K562 (cell line): ENCODE measurements around the gene SGMS1. TPM values are rescaled to one million over a fixed set of nuclear protein-coding genes. Genes with fewer than 3 reads are reported as not detected.
A peak's percentile ranks its signal among the peaks of the same experiment; 100 is the strongest.

Experiments
- ARID3A ChIP-seq: IDR thresholded peaks from 2 replicates; pipeline ENCODE4 v1.6.1; 2012; ENCODE audit warnings: low read depth, low read length, improper control_type of control experiment, borderline replicate concordance
- CAMTA2 ChIP-seq: fragments of 250-450 bp; sonication (Bioruptor Pico); conservative IDR thresholded peaks from 2 replicates; pipeline ENCODE4 v1.5.1; 2022
- DMBX1 ChIP-seq: fragments of 250-450 bp; sonication (Bioruptor Pico); IDR thresholded peaks from 2 replicates; pipeline ENCODE4 v1.8.0; 2022; ENCODE audit warnings: inconsistent platforms, mild to moderate bottlenecking, moderate library complexity, borderline replicate concordance
- HMG20A ChIP-seq: fragments of 450-650 bp; formaldehyde crosslinking; conservative IDR thresholded peaks from 2 replicates; pipeline ENCODE4 v1.4.0; 2020; ENCODE audit warnings: mild to moderate bottlenecking, mixed read lengths
- HNRNPK ChIP-seq: fragments of 200-400 bp; formaldehyde crosslinking; IDR thresholded peaks from one replicate; pipeline ENCODE4 v1.6.1; 2018; ENCODE audit warnings: mild to moderate bottlenecking, low read depth, low read length; ENCODE audit not compliant: poor library complexity, severe bottlenecking
- IFI16 ChIP-seq: fragments of 250-450 bp; sonication (Bioruptor Pico); IDR thresholded peaks from 2 replicates; pipeline ENCODE4 v2.1.2; 2022; ENCODE audit warnings: mild to moderate bottlenecking, inconsistent platforms
- MAZ ChIP-seq, 2 experiments: fragments of 450-650 bp in 1 of 2; sonication (generic) in 1 of 2; formaldehyde crosslinking; IDR thresholded peaks in 1 of 2; conservative IDR thresholded peaks in 1 of 2; 2 replicates each; pipeline versions ENCODE4 v1.4.0 to v1.5.0; 2020; ENCODE audit warnings: mild to moderate bottlenecking in 1 of 2, missing genetic modification reagents in 1 of 2
- MCM7 ChIP-seq, 2 experiments: fragments of 450-650 bp; IDR thresholded peaks; 2 replicates each; pipeline ENCODE4 v1.6.1; 2016 to 2018
- RBM15 ChIP-seq: fragments of 200-400 bp; formaldehyde crosslinking; IDR thresholded peaks from 2 replicates; pipeline ENCODE4 v1.6.1; 2018; ENCODE audit warnings: mild to moderate bottlenecking, low read length, moderate library complexity; ENCODE audit not compliant: insufficient read depth
- SMAD3 ChIP-seq: fragments of 450-650 bp; formaldehyde crosslinking; conservative IDR thresholded peaks from 2 replicates; pipeline ENCODE4 v1.4.0; 2020; ENCODE audit warnings: mild to moderate bottlenecking
- STAT5A ChIP-seq: IDR thresholded peaks from 2 replicates; pipeline ENCODE4 v1.6.1; 2012; ENCODE audit warnings: low read length, inconsistent platforms, borderline replicate concordance
- XRCC5 ChIP-seq: fragments of 200-400 bp; formaldehyde crosslinking; IDR thresholded peaks from 2 replicates; pipeline ENCODE4 v1.6.1; 2017; ENCODE audit warnings: low read depth, mild to moderate bottlenecking, low read length
- ZFP36 ChIP-seq: fragments of 150-350 bp; IDR thresholded peaks from 2 replicates; pipeline ENCODE4 v1.6.1; 2018; ENCODE audit warnings: low read length, low read depth; ENCODE audit not compliant: partially characterized antibody
- ZNF133 ChIP-seq: fragments of 250-450 bp; sonication (Bioruptor Pico); IDR thresholded peaks from 2 replicates; pipeline ENCODE4 v1.4.0; 2020; ENCODE audit warnings: mild to moderate bottlenecking
- ZNF699 ChIP-seq: fragments of 250-450 bp; sonication (Bioruptor Pico); IDR thresholded peaks from 2 replicates; pipeline ENCODE4 v1.8.0; 2021; ENCODE audit warnings: mild to moderate bottlenecking, moderate library complexity; ENCODE audit not compliant: insufficient replicate concordance
- polyA plus RNA-seq, 8 experiments: library from polyadenylated mRNA; depleted of rRNA in 4 of 8; stranded (reverse) in 5 of 8; unstranded in 3 of 8; fragments of >200 nt; fragmentation: Nextera tagmentation in 2 of 8; fragmentation: Illumina TruSeq in 1 of 8; extraction: Ambion mirVana in 2 of 8; extraction: Trizol in 1 of 8; gene quantifications; 2 replicates each; pipeline versions ENCODE4 v1.2.1 to v1.2.3, GENCODE V29; 2011 to 2014; ENCODE audit warnings: inconsistent platforms in 1 of 8, missing spikeins in 1 of 8
- total RNA-seq, 7 experiments: library from RNA; depleted of rRNA in 6 of 7; stranded (reverse); fragments of >200 nt in 6 of 7; fragmentation: Illumina TruSeq in 2 of 7; extraction: Trizol in 2 of 7; gene quantifications; 2 replicates each; pipeline versions ENCODE4 v1.2.1 to v1.2.3, GENCODE V29; 2011 to 2021; ENCODE audit warnings: low replicate concordance in 1 of 7
- TF ChIP-seq, protein P1 (sequence below), 2 experiments: IDR thresholded peaks in 1 of 2; conservative IDR thresholded peaks in 1 of 2; 2 replicates each; pipeline ENCODE4 v1.6.1; 2016; ENCODE audit warnings: low read depth in 2 of 2, mild to moderate bottlenecking in 1 of 2, missing compliant biosample characterization in 1 of 2, missing genetic modification characterization in 1 of 2, moderate library complexity in 1 of 2
- TF ChIP-seq, protein P2 (sequence below): fragments of 250-450 bp; sonication (Bioruptor Pico); IDR thresholded peaks from 2 replicates; pipeline ENCODE4 v1.5.0; 2021; ENCODE audit warnings: mild to moderate bottlenecking, borderline replicate concordance

SGMS1 gene
- total and polyA plus RNA-seq, 9 of the 15 experiments (the other 6 are each of a cell fraction or from before 2014, with no cell fraction given), result 22.6 to 232 (median 82.2) TPM

GRCh38 chr10:50552771-50553535, 70.8 kb downstream of the SGMS1 start (continued):
- TF ChIP-seq ZFP36 (peak; percentile 59), STAT5A (no peak), ZNF133 (CRISPR knock-in tag) (no peak), HNRNPK (no peak), MCM7 (IDR thresholded peaks at IDR 0.05) (no peak), RBM15 (no peak), HMG20A (CRISPR knock-in tag) (no peak), DMBX1 (peak; percentile 65), SMAD3 (CRISPR knock-in tag) (no peak), MAZ (CRISPR knock-in tag; conservative IDR thresholded peaks at IDR 0.05 in 1 of 2, IDR thresholded peaks at IDR 0.05 in 1 of 2) (peak; percentile 21 to 25; a peak in 1 of 4 replicates), IFI16 (CRISPR knock-in tag) (no peak), XRCC5 (no peak), ARID3A (peak; percentile 83; the same call in 1 of the 2 replicates), CAMTA2 (CRISPR knock-in tag) (no peak), ZNF699 (CRISPR knock-in tag) (no peak)
- TF ChIP-seq, protein P1, sequence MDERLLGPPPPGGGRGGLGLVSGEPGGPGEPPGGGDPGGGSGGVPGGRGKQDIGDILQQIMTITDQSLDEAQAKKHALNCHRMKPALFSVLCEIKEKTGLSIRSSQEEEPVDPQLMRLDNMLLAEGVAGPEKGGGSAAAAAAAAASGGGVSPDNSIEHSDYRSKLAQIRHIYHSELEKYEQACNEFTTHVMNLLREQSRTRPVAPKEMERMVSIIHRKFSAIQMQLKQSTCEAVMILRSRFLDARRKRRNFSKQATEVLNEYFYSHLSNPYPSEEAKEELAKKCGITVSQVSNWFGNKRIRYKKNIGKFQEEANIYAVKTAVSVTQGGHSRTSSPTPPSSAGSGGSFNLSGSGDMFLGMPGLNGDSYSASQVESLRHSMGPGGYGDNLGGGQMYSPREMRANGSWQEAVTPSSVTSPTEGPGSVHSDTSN (CRISPR knock-in tag; IDR thresholded peaks at IDR 0.05; ENCODE audit: low read depth), result no peak
- TF ChIP-seq, protein P1 (tag; conservative IDR thresholded peaks at IDR 0.05; ENCODE audit: low read depth), result peak; percentile 97
- TF ChIP-seq, protein P2, sequence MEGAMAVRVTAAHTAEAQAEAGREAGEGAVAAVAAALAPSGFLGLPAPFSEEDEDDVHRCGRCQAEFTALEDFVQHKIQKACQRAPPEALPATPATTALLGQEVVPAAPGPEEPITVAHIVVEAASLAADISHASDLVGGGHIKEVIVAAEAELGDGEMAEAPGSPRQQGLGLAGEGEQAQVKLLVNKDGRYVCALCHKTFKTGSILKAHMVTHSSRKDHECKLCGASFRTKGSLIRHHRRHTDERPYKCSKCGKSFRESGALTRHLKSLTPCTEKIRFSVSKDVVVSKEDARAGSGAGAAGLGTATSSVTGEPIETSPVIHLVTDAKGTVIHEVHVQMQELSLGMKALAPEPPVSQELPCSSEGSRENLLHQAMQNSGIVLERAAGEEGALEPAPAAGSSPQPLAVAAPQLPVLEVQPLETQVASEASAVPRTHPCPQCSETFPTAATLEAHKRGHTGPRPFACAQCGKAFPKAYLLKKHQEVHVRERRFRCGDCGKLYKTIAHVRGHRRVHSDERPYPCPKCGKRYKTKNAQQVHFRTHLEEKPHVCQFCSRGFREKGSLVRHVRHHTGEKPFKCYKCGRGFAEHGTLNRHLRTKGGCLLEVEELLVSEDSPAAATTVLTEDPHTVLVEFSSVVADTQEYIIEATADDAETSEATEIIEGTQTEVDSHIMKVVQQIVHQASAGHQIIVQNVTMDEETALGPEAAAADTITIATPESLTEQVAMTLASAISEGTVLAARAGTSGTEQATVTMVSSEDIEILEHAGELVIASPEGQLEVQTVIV (CRISPR knock-in tag), result no peak
